HepG2 (cell line): ENCODE data around the gene PRSS53. TPM values are rescaled to one million over a fixed set of nuclear protein-coding genes. Genes with fewer than 3 reads are reported as not detected.

Experiments used
- ARID5B ChIP-seq: IDR thresholded peaks from 2 replicates; pipeline ENCODE4 v1.4.0; 2020; ENCODE audit warnings: mild to moderate bottlenecking, missing genetic modification reagents
- FOSL1 ChIP-seq: sonication (generic); formaldehyde crosslinking; IDR thresholded peaks from 2 replicates; pipeline ENCODE4 v1.9.0; 2021; ENCODE audit warnings: missing genetic modification reagents, borderline replicate concordance
- IRF2 ChIP-seq: IDR thresholded peaks from 2 replicates; pipeline ENCODE4 v1.6.1; 2018; ENCODE audit warnings: missing genetic modification reagents, missing compliant biosample characterization
- NFKB2 ChIP-seq: sonication (generic); formaldehyde crosslinking; IDR thresholded peaks from 2 replicates; pipeline ENCODE4 v1.4.0; 2020; ENCODE audit warnings: missing genetic modification reagents, borderline replicate concordance
- NFKBIZ ChIP-seq: IDR thresholded peaks from 2 replicates; pipeline ENCODE4 v1.6.1; 2018; ENCODE audit warnings: missing genetic modification reagents, missing compliant biosample characterization
- SMAD9 ChIP-seq: sonication (generic); formaldehyde crosslinking; IDR thresholded peaks from 2 replicates; pipeline ENCODE4 v1.5.1; 2020; ENCODE audit warnings: mild to moderate bottlenecking, missing genetic modification reagents
- SMYD3 ChIP-seq: sonication (generic); formaldehyde crosslinking; IDR thresholded peaks from 2 replicates; pipeline ENCODE4 v1.8.1; 2023; ENCODE audit warnings: mild to moderate bottlenecking, missing genetic modification reagents
- ZBTB21 ChIP-seq: sonication (generic); formaldehyde crosslinking; IDR thresholded peaks from 2 replicates; pipeline ENCODE4 v1.4.0; 2020; ENCODE audit warnings: missing genetic modification reagents
- ZBTB40 ChIP-seq, 2 experiments: fragments of 450-650 bp in 1 of 2; sonication (generic) in 1 of 2; formaldehyde crosslinking in 1 of 2; IDR thresholded peaks; 2 replicates each; pipeline versions ENCODE4 v1.6.1 to v1.8.0; 2016 to 2022; ENCODE audit warnings: antibody characterized with exemption in 1 of 2, mild to moderate bottlenecking in 1 of 2, missing genetic modification reagents in 1 of 2
- ZNF317 ChIP-seq: sonication (generic); formaldehyde crosslinking; IDR thresholded peaks from 2 replicates; pipeline ENCODE4 v1.5.0; 2020; ENCODE audit warnings: mild to moderate bottlenecking, missing genetic modification reagents
- ZNF816 ChIP-seq: sonication (generic); formaldehyde crosslinking; IDR thresholded peaks from 2 replicates; pipeline ENCODE4 v1.8.0; 2022; ENCODE audit warnings: missing genetic modification reagents, mild to moderate bottlenecking, borderline replicate concordance
- polyA plus RNA-seq, 8 experiments: library from polyadenylated mRNA; depleted of rRNA in 3 of 8; stranded (reverse) in 7 of 8; unstranded in 1 of 8; fragments of >200 nt; fragmentation: Illumina TruSeq in 4 of 8; extraction: Trizol in 4 of 8; gene quantifications; 2 replicates each; pipeline versions ENCODE4 v1.2.1 to v1.2.3, GENCODE V29; 2011 to 2016; ENCODE audit warnings: low read depth in 4 of 8, missing spikeins in 1 of 8, mixed read lengths in 1 of 8; ENCODE audit not compliant: insufficient read depth in 1 of 8
- total RNA-seq, 5 experiments: library from RNA; depleted of rRNA; stranded (reverse); fragments of >200 nt; fragmentation: Illumina TruSeq; extraction: Trizol; gene quantifications; 2 replicates each; pipeline ENCODE4 v1.2.3, GENCODE V29; 2016; ENCODE audit warnings: low read depth in 1 of 5
- TF ChIP-seq, protein P1 (sequence below): sonication (generic); formaldehyde crosslinking; IDR thresholded peaks from 2 replicates; pipeline ENCODE4 v1.4.0; 2020; ENCODE audit warnings: missing genetic modification reagents
- TF ChIP-seq, protein P2 (sequence below): sonication (generic); formaldehyde crosslinking; IDR thresholded peaks from 2 replicates; pipeline ENCODE4 v1.8.1; 2023; ENCODE audit warnings: mild to moderate bottlenecking, moderate library complexity, missing genetic modification reagents

Gene PRSS53
- total and polyA plus RNA-seq, 2 of the 13 experiments (the other 11 are each of a cell fraction or from before 2014, with no cell fraction given) = 2.2 to 7.4 TPM

DNA sequence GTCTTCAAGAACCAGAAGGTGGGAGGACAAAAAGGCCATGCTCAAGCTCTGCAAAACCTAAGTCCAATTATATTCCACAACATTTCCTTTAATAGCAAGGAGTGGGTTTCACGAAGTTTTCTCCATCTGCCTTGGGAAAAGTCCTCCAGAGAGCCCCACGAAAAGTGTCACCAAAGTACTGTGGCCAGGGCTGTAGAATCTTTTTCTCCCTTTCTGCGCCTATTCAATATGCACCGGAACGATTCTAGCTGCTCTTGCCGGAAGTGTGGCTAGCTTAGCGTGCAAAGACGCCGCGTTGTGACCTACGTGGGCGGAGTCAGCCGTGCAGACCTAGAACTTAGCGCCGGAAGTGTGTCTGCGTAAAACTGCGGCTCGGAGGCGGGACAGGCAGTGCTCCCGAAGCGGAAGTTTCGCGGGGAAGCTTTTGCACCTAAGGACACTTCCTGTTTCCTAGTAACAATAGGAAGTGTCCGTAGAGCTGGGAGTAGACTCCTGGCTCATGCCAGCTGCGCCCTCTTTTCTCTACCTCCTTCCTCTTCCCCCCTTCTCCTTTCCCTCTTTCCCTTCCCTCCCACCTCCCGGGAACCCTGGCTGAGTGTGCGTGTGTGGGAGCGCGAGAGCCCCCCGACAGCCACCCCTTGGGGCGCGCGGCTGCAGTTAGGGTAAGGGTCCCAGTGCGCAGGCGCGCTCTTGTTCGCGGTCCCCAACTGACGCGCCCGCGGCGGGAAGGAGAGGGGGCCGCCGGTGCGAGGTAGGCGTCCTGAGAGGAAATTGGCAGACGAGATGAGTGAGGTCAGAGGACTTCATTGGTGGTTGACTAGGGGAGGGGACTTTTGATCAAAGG, 14.6 kb downstream of the PRSS53 start, which contains the start of the genes ZNF646 and ZNF668 (continued):
- TF ChIP-seq SMAD9 (CRISPR knock-in tag) = 0 out of 2 replicates have a peak, but pooled peaks have one; percentile 79
- TF ChIP-seq NFKBIZ (CRISPR knock-in tag) = peak; percentile 36; the same call in 1 of the 2 replicates
- peak; percentile 42 for TF ChIP-seq ZNF317 (CRISPR knock-in tag)
- peak; percentile 81 for TF ChIP-seq ZBTB21
- no peak for TF ChIP-seq ZNF816 (CRISPR knock-in tag)
- TF ChIP-seq ZBTB40 (IDR thresholded peaks at IDR 0.05) = peak; percentile 99
- TF ChIP-seq ZBTB40 (CRISPR knock-in tag; IDR thresholded peaks at IDR 0.05) = no peak
- peak; percentile 95 for TF ChIP-seq SMYD3 (CRISPR knock-in tag)
- TF ChIP-seq, protein P1, sequence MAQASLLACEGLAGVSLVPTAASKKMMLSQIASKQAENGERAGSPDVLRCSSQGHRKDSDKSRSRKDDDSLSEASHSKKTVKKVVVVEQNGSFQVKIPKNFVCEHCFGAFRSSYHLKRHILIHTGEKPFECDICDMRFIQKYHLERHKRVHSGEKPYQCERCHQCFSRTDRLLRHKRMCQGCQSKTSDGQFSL = peak; percentile 49; the same call in 1 of the 2 replicates
- peak; percentile 67; the same call in 1 of the 2 replicates for TF ChIP-seq NFKB2 (CRISPR knock-in tag)
- TF ChIP-seq ARID5B = peak; percentile 47
- TF ChIP-seq IRF2 (CRISPR knock-in tag) = peak; percentile 96
- no peak for TF ChIP-seq FOSL1 (CRISPR knock-in tag)
- TF ChIP-seq, protein P2, sequence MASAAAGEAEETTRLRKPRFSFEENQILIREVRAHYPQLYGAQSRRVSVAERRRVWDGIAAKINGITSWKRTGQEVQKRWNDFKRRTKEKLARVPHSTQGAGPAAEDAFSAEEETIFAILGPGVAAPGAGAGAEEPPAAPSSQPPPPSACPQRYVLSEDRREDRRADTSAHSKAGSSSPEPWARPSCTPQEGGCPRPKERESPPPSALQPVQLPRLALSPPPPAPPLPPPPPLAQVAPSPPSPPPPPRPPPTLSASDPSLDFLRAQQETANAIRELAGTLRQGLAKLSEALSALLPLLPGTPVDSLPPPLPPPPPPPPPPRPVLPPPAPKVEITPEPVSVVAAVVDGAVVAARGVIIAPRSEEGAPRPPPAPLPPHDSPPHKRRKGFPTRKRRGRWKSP (CRISPR knock-in tag) = peak; percentile 72; the same call in 1 of the 2 replicates
